C4-2B (cell line): ENCODE results near the gene HOGA1.
A peak's percentile ranks its signal among the peaks of the same experiment; 100 is the strongest.
"Not testable (repeated sequence)": the region's sequence is repeated elsewhere in the genome, so short reads cannot be mapped to it uniquely, and the experiment has no call there.

Experiments
- H3K27ac ChIP-seq: fragments of 450-650 bp; 2 replicates; pipeline ENCODE4 v1.5.1; 2017
- ZFX ChIP-seq: fragments of 450-650 bp; IDR thresholded peaks from 2 replicates; pipeline ENCODE4 v1.6.1; 2017
- TF ChIP-seq, protein P1 (sequence below): fragments of 450-650 bp; conservative IDR thresholded peaks from 2 replicates; pipeline ENCODE4 v1.5.1; 2017; ENCODE audit warnings: mild to moderate bottlenecking

Gene HOGA1

DNA sequence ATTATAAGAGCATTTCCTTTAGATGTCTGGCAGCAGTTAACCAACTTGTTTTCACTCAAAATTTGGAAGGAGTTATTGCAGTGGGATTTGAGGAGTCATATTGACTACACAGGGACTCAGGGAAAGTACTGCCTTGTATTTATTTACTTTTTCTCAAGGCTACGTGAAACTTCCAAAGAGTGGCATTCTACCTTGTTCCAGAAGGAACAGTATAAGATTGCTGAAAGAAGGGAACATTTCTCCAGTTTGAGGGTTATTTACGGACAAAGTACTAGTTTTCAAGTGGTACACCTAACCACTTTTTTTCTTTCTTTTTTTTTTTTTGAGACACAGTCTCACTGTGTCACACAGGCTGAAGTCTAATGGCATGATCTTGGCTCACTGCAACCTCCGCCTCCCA, 44.0 kb downstream of the HOGA1 start:
- H3K27ac ChIP-seq = no peak overlapping the region
- TF ChIP-seq, protein P1, sequence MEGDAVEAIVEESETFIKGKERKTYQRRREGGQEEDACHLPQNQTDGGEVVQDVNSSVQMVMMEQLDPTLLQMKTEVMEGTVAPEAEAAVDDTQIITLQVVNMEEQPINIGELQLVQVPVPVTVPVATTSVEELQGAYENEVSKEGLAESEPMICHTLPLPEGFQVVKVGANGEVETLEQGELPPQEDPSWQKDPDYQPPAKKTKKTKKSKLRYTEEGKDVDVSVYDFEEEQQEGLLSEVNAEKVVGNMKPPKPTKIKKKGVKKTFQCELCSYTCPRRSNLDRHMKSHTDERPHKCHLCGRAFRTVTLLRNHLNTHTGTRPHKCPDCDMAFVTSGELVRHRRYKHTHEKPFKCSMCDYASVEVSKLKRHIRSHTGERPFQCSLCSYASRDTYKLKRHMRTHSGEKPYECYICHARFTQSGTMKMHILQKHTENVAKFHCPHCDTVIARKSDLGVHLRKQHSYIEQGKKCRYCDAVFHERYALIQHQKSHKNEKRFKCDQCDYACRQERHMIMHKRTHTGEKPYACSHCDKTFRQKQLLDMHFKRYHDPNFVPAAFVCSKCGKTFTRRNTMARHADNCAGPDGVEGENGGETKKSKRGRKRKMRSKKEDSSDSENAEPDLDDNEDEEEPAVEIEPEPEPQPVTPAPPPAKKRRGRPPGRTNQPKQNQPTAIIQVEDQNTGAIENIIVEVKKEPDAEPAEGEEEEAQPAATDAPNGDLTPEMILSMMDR = no peak
- no peak for TF ChIP-seq ZFX

DNA sequence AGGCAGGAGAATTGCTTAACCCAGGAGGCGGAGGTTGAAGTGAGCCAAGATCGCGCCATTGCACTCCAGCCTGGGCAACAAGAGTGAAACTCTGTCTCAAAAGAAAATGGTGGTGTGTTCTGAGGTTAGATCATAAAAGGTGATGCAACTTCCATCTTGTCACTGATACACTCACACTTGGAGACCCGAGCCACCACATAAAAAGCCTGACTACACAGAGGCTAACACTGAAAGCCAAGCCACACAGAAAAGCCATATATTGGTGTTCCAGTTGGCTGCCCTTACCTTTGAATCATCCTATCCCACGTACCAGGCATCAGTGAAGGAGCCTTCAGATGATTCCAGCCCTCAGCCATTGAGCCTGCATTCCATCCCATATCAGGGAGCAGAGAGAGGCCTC, 45.1 kb downstream of the HOGA1 start:
- no peak overlapping the region for H3K27ac ChIP-seq
- no peak for TF ChIP-seq ZFX
- TF ChIP-seq, protein P1 = no peak

DNA sequence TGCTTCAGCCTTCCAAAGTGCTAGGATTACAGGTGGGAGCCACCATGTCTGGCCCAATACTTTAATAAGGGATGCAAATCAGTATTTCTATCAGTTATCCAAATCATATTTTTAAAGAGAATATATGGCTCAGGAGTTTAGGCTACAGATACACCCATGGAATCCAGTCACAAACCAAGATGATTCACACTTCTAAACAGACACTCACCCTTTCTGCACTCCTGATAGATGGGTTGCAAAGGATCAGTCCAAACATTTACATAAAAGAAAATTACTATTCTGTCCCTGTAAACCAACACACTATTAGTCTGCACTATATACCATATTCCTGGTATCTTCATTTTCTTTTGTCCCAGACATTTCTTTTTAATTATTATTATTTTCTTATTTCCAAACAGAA, 46.9 kb downstream of the HOGA1 start:
- no peak for TF ChIP-seq ZFX
- TF ChIP-seq, protein P1 = no peak
- H3K27ac ChIP-seq = no peak overlapping the region

DNA sequence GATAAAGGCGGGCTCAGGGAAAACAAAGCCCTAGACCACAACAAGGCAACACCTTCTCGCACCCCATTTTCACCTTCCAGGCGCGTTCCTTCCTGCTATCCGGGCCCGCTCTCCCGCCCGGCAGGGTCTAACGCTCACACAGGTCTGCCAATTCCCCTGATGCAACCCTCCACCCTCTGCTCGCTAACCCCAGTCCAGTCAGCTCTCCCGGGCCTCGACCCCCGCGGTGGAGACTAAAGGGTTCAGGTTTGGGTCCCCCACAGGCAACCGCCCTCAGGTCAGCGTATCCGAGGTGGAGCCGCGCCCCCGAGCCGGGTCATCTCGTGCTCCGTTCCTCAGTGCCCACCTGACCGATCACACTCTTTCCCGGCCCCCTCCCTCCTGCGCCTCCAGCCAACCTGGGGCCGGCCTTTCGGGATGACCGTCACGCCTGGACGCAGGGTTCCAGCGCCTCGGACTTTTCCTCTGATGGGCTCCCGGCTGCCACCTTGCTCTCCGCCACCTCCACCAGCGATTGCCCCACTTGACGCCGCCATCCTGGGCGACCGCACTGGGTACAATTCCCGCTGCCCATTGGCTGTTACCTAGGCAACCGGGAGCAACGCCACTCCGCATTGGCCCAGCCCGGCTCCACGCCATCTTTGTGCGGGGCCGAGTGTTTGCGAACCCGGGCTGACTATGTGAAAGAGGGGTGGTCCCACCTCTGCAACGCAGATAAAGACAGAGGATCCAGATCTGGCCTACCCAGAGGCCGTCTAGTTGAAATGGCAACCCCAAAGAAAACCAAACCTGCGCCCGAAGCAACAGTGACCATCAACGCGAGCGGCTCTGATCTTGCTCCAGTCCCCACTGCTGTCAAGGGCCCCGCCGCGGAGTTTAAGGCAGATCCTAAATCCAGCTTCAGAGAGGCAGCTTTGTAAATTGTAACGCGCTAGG, 49.0 kb downstream of the HOGA1 start, which contains the start of gene MORN4:
Gene MORN4 (minus strand): TSS at position 552 of the 936 bp plus-strand sequence. CDS start 13,847 bp downstream, outside the sequence.
- TF ChIP-seq, protein P1 = no peak
- peak; percentile 50 for TF ChIP-seq ZFX
- H3K27ac ChIP-seq = peak within 1 kb of the TSS; percentile 76

DNA sequence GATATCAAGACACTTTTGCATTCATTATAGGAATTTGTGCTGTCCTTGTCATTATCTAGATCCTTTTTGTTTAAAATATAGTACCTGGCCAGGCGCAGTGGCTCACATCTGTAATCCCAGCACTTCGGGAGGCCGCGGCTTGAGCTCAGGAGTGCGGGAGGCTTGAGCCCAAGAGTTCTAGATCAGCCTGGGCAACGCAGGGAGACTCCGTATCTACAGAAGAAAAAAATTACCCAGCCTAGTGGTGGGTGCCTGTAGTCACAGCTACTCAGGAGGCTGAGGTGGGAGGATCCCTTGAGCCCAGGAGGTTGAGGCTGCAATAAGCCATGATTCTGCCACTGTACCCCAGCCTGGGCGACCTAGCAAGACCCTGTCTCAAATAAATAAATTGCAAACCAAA, 49.7 kb downstream of the HOGA1 start:
- H3K27ac ChIP-seq = peak overlapping the region; percentile 76

DNA sequence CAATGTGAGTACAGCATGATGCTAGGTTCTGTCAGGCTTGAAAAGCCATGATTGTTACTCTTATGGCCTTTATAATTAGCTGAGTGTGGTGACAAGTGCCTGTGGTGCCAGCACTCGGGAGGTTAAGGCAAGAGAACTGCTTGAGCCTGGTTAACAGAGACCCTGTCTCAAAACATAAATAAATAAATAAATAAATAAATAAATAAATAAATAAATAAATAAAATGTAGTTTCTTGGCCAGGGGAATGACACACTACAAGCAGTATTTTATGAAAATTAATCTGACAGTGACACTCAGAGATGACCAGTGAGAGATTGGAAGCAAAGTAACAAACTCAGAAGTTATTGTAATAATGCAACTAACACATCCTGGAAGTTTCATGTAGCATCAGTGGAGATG, 51.4 kb downstream of the HOGA1 start:
- no peak for TF ChIP-seq ZFX
- H3K27ac ChIP-seq = no peak overlapping the region

More for the DNA sequence above, 49.7 kb downstream of the HOGA1 start:
- TF ChIP-seq, protein P1 = no peak; the same call in 1 of the 2 replicates
- no peak for TF ChIP-seq ZFX

DNA sequence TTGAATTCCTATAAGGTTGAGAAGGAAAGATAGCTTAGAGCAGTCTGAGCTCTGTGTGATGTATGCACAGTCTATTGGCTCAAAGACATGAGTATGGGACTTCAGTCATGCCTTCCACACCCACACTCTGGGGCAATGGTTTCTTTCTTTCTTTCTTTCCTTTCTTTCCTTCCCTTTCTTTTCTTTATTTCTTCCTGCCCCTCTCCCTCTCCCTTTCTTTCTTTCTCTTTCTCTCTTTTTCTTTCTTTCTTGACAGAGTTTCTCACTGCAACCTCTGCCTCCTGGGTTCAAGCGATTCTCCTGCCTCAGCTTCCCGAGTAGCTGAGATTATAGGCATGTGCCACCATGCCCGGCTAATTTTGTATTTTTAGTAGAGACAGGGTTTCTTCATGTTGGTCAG, 54.9 kb downstream of the HOGA1 start:
- H3K27ac ChIP-seq = not testable (repeated sequence)

DNA sequence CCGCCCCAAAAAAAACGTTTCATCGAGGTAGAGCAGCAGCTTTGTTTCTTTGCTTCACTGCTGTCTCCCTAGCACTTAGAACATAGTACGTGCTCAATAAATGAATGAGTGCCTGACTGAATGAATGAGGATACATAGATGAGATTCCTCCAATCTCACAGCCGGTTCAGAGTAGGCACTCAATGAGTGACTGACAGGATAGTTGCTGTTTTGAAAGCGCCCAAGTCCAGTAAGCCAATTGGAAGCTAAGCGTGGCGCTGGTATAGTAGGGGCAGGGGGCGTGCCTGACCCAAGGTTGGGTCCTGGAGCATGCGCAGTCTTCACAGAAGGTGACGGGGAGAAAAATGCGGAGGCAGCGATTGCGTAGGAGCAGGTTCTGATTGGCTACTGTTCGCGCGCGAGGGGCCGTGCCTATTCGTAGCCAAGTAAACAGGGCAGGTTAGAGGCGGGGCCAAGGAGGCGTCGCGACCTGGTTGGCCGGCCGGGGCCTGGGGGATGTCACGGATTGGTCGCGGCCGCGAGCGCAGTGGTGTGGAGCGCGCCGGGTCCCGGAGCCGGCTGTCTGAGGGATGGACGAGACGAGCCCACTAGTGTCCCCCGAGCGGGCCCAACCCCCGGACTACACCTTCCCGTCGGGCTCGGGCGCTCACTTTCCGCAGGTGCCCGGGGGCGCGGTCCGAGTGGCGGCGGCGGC, 56.1 kb downstream of the HOGA1 start, which contains the start of gene PI4K2A:
Gene PI4K2A (plus strand): TSS at position 498 of the 694 bp plus-strand sequence. CDS start 72 bp downstream, at position 570.
- peak within 1 kb of the TSS; percentile 70 for H3K27ac ChIP-seq
- TF ChIP-seq ZFX = no peak
- TF ChIP-seq, protein P1 = no peak
